B cell (primary cell): Measurements from ENCODE around the gene PDLIM7.

Source experiments
- CTCF ChIP-seq: fragments of 200-600 bp; IDR thresholded peaks from one replicate; pipeline ENCODE4 v1.8.0; 2022; ENCODE audit warnings: antibody characterized with exemption, mild to moderate bottlenecking
- EZH2 ChIP-seq: IDR thresholded peaks from 2 replicates; pipeline ENCODE4 v1.6.1; 2012; ENCODE audit warnings: borderline replicate concordance, low read depth, mild to moderate bottlenecking, moderate library complexity, low read length; ENCODE audit not compliant: insufficient read depth, poor library complexity, severe bottlenecking

DNA sequence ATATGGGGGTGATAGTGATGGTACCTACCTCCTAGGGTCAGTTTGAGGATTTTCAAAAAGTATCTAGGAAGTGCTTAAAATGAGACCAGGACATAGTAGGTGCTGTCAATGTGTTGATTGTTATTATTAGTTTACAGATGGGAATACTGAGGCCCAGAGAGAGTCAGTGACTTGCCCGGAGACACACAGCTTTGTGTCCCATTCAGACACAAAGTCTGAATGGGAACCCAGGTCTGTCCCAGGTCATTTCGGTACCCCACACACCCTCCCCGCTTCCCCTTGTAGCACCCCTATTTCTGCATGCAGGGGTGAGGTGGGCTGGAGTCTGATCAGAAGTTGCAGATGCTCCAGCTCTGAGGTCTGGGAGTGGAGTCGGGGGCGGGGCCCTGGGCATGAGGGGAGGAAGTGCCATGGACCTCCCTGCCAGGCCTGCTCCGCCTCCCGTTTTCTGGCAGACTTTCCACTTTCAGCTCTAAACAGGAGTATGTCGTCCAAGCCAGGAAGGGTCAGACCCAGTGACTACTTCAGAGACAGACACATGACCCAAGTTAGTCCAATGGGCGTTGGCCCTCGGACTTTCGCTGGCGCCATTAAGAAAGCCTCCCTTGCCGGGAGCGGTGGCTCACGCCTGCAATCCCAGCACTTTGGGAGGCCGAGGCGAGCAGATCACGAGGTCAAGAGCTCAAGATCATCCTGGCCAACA lies 20.7 kb downstream of the PDLIM7 start:
- TF ChIP-seq CTCF (no peak), EZH2 (no peak)
